H1 (cell line): Measurements from ENCODE around the gene CDK4. TPM values are rescaled to one million over a fixed set of nuclear protein-coding genes. Genes with fewer than 3 reads are reported as not detected.

ENCODE experiments used
- CTCF ChIA-PET: fragments of 300-600 bp; sonication (Branson Sonifier 250); formaldehyde crosslinking; loops from one replicate; lab custom pipeline; 2021; ENCODE audit not compliant: partially characterized antibody; lab: Charles Lee
- POLR2A ChIA-PET: fragments of 300-600 bp; sonication (Branson Sonifier 250); formaldehyde crosslinking; loops from one replicate; lab custom pipeline; 2021; ENCODE audit warnings: inconsistent platforms; ENCODE audit not compliant: partially characterized antibody; lab: Charles Lee
- DNase-seq, 2 experiments: peaks; one replicate each; pipeline versions ENCODE4 v3.0.0 to v3.0.0-alpha.2; 2010 to 2022; ENCODE audit warnings: low spot score in 2 of 2, low read depth in 1 of 2, mixed read lengths in 1 of 2
- FAIRE-seq: peaks from 2 replicates; lab custom pipeline; 2011; peaks lifted over from hg19 to GRCh38; lab: Jason Lieb, UNC
- H2AFZ ChIP-seq: 2 replicates; pipeline ENCODE4 v1.8.1; 2012; ENCODE audit warnings: low read length, inconsistent platforms
- H2AK5ac ChIP-seq: 2 replicates; pipeline ENCODE4 v1.6.1; 2013; ENCODE audit warnings: low read depth, low read length
- H2BK120ac ChIP-seq: replicated peaks from 2 replicates; pipeline ENCODE3; 2013; ENCODE audit warnings: low read depth, low read length, inconsistent platforms
- H2BK12ac ChIP-seq: 2 replicates; pipeline ENCODE4 v1.6.1; 2013; ENCODE audit warnings: low read depth, low read length
- H2BK15ac ChIP-seq: 2 replicates; pipeline ENCODE4 v1.6.1; 2013; ENCODE audit warnings: low read length
- H2BK20ac ChIP-seq: 2 replicates; pipeline ENCODE4 v1.6.1; 2013; ENCODE audit warnings: low read length
- H2BK5ac ChIP-seq: 2 replicates; pipeline ENCODE4 v1.6.1; 2013; ENCODE audit warnings: low read depth, low read length
- H3K14ac ChIP-seq: 2 replicates; pipeline ENCODE4 v1.6.1; 2013; ENCODE audit warnings: inconsistent platforms; ENCODE audit not compliant: insufficient read length
- H3K18ac ChIP-seq: 2 replicates; pipeline ENCODE4 v1.6.1; 2013; ENCODE audit warnings: low read length; ENCODE audit errors: extremely low read depth
- H3K23ac ChIP-seq: 2 replicates; pipeline ENCODE4 v1.6.1; 2013; ENCODE audit warnings: inconsistent platforms; ENCODE audit not compliant: insufficient read length
- H3K23me2 ChIP-seq: 2 replicates; pipeline ENCODE4 v1.6.1; 2013; ENCODE audit warnings: low read depth, low read length
- H3K27ac ChIP-seq: 2 replicates; pipeline ENCODE4 v1.6.1; 2011; ENCODE audit warnings: low read depth, low read length, inconsistent platforms
- H3K27me3 ChIP-seq, 4 experiments: replicated peaks in 1 of 4; 1 replicate in 1 of 4; 2 replicates in 3 of 4; pipeline versions ENCODE4 v1.6.1 to v1.8.1; 2011 to 2013; ENCODE audit warnings: low read length in 3 of 4, mild to moderate bottlenecking in 3 of 4, inconsistent platforms in 2 of 4, mixed read lengths in 2 of 4, moderate library complexity in 1 of 4; ENCODE audit not compliant: control insufficient read depth in 3 of 4, insufficient read depth in 3 of 4; ENCODE audit errors: extremely low read depth in 1 of 4
- H3K36me3 ChIP-seq, 4 experiments: 2 replicates each; pipeline versions ENCODE4 v1.6.1 to v1.8.1; 2011 to 2013; ENCODE audit warnings: mild to moderate bottlenecking in 4 of 4, low read length in 3 of 4, moderate library complexity in 2 of 4, control low read depth in 1 of 4, inconsistent platforms in 1 of 4; ENCODE audit not compliant: insufficient read depth in 4 of 4, control insufficient read depth in 2 of 4
- H3K4ac ChIP-seq: replicated peaks from 2 replicates; pipeline ENCODE3; 2013; ENCODE audit warnings: low read length, low read depth, mixed read lengths, inconsistent platforms; ENCODE audit not compliant: insufficient read length
- H3K4me1 ChIP-seq, 4 experiments: replicated peaks in 1 of 4; 1 replicate in 1 of 4; 2 replicates in 3 of 4; pipeline versions ENCODE4 v1.6.1 to v1.8.1; 2011 to 2013; ENCODE audit warnings: low read length in 3 of 4, inconsistent platforms in 2 of 4, mixed read lengths in 1 of 4; ENCODE audit not compliant: insufficient read depth in 4 of 4, control insufficient read depth in 3 of 4
- H3K4me2 ChIP-seq, 2 experiments: 2 replicates each; pipeline versions ENCODE4 v1.6.1 to v1.8.1; 2011 to 2013; ENCODE audit warnings: low read depth in 2 of 2, low read length in 2 of 2, control low read depth in 1 of 2, inconsistent platforms in 1 of 2, mild to moderate bottlenecking in 1 of 2; ENCODE audit not compliant: insufficient read depth in 1 of 2
- H3K4me3 ChIP-seq, 4 experiments: fragments of 200-600, 300-600 bp in 1 of 4; sonication (generic), shearing (Covaris generic), sonication (Bioruptor Twin) in 1 of 4; 2 replicates each; pipeline versions ENCODE4 v1.5.1 to v1.8.1; 2011 to 2016; ENCODE audit warnings: low read length in 4 of 4, low read depth in 3 of 4, control low read depth in 2 of 4, inconsistent platforms in 2 of 4, mild to moderate bottlenecking in 2 of 4, mixed read lengths in 1 of 4, moderate library complexity in 1 of 4; ENCODE audit not compliant: insufficient read depth in 2 of 4; ENCODE audit errors: extremely low read depth in 1 of 4
- H3K56ac ChIP-seq: replicated peaks from 2 replicates; pipeline ENCODE3; 2013; ENCODE audit warnings: low read depth, mild to moderate bottlenecking, mixed read lengths, low read length, inconsistent platforms; ENCODE audit not compliant: insufficient read length
- H3K79me1 ChIP-seq: 2 replicates; pipeline ENCODE4 v1.6.1; 2013; ENCODE audit warnings: low read depth, low read length, control low read depth
- H3K79me2 ChIP-seq, 2 experiments: 2 replicates each; pipeline versions ENCODE4 v1.6.1 to v1.8.1; 2012 to 2013; ENCODE audit warnings: low read length in 2 of 2, mild to moderate bottlenecking in 2 of 2, inconsistent platforms in 1 of 2; ENCODE audit not compliant: insufficient read depth in 2 of 2, control insufficient read depth in 1 of 2
- H3K9ac ChIP-seq, 4 experiments: replicated peaks in 1 of 4; 1 replicate in 1 of 4; 2 replicates in 3 of 4; pipeline versions ENCODE4 v1.6.1 to v1.8.1; 2011 to 2013; ENCODE audit warnings: low read depth in 3 of 4, low read length in 3 of 4, control low read depth in 2 of 4, mild to moderate bottlenecking in 2 of 4, moderate library complexity in 2 of 4, inconsistent platforms in 1 of 4; ENCODE audit errors: extremely low read depth in 1 of 4
- H3K9me3 ChIP-seq, 2 experiments: 2 replicates each; pipeline versions ENCODE4 v1.6.1 to v1.8.1; 2012 to 2013; ENCODE audit warnings: mild to moderate bottlenecking in 2 of 2, moderate library complexity in 2 of 2, control low read depth in 1 of 2, inconsistent platforms in 1 of 2, low read depth in 1 of 2, low read length in 1 of 2, mixed read lengths in 1 of 2; ENCODE audit not compliant: insufficient read depth in 2 of 2
- H4K20me1 ChIP-seq, 2 experiments: replicated peaks in 1 of 2; 2 replicates each; pipeline versions ENCODE3 to v1.8.1; 2011 to 2013; ENCODE audit warnings: inconsistent platforms in 2 of 2, low read length in 2 of 2, mild to moderate bottlenecking in 1 of 2; ENCODE audit not compliant: insufficient read depth in 2 of 2, control insufficient read depth in 1 of 2
- H4K5ac ChIP-seq: 2 replicates; pipeline ENCODE4 v1.6.1; 2013; ENCODE audit warnings: low read length, low read depth, mixed read lengths, inconsistent platforms; ENCODE audit not compliant: insufficient read length
- H4K8ac ChIP-seq: 2 replicates; pipeline ENCODE4 v1.8.0; 2013; ENCODE audit warnings: mild to moderate bottlenecking, moderate library complexity, low read length, inconsistent platforms; ENCODE audit not compliant: insufficient read depth; ENCODE audit errors: extremely low read depth
- H4K91ac ChIP-seq: replicated peaks from 2 replicates; pipeline ENCODE3; 2013; ENCODE audit warnings: low read length, mixed read lengths, inconsistent platforms; ENCODE audit not compliant: insufficient read length
- CREB1 ChIP-seq: IDR thresholded peaks from 2 replicates; pipeline ENCODE4 v1.6.1; 2012; ENCODE audit warnings: inconsistent platforms
- GABPA ChIP-seq: IDR thresholded peaks from 2 replicates; pipeline ENCODE4 v1.6.1; 2011; ENCODE audit warnings: mild to moderate bottlenecking, low read length, moderate library complexity, borderline replicate concordance; ENCODE audit not compliant: insufficient read depth
- PHF8 ChIP-seq: fragments of 200-600 bp; sonication (generic); conservative IDR thresholded peaks from 2 replicates; pipeline ENCODE4 v1.7.1; 2012; ENCODE audit warnings: low read depth, mild to moderate bottlenecking, inconsistent platforms, low read length, moderate library complexity
- POLR2A ChIP-seq, 2 experiments: IDR thresholded peaks; 1 replicate in 1 of 2; 2 replicates in 1 of 2; pipeline ENCODE4 v1.6.1; 2011; ENCODE audit warnings: low read depth in 2 of 2, low read length in 2 of 2, mild to moderate bottlenecking in 2 of 2; ENCODE audit errors: control extremely low read depth in 1 of 2
- POLR2AphosphoS5 ChIP-seq: IDR thresholded peaks from 2 replicates; pipeline ENCODE4 v1.6.1; 2011; ENCODE audit warnings: low read depth, low read length
- RXRA ChIP-seq: IDR thresholded peaks from 2 replicates; pipeline ENCODE4 v1.6.1; 2011; ENCODE audit warnings: low read depth, mild to moderate bottlenecking, low read length, moderate library complexity; ENCODE audit not compliant: insufficient read depth
- SUZ12 ChIP-seq: fragments of 200-600 bp; sonication (generic); IDR thresholded peaks from 2 replicates; pipeline ENCODE4 v1.6.1; 2012; ENCODE audit warnings: mild to moderate bottlenecking, inconsistent platforms, low read length, moderate library complexity, mixed read lengths
- TEAD4 ChIP-seq: IDR thresholded peaks from 2 replicates; pipeline ENCODE4 v1.6.1; 2012; ENCODE audit warnings: low read depth, low read length, inconsistent platforms, mixed read lengths
- WGBS, 2 experiments: shearing (Covaris generic) in 1 of 2; methylation state at CpG; one replicate each; pipeline versions ENCODE4 v1.1.6 to v1.1.7; 2013 to 2015; ENCODE audit warnings: low lambda C conversion rate in 2 of 2, mixed read lengths in 2 of 2, inconsistent platforms in 1 of 2, low coverage in 1 of 2, missing lambda C conversion rate in 1 of 2; ENCODE audit not compliant: insufficient replicate concordance in 2 of 2, insufficient coverage in 1 of 2, insufficient read length in 1 of 2; ENCODE audit errors: extremely low coverage in 1 of 2, missing lambda C conversion rate in 1 of 2; 5-methylcytosine and 5-hydroxymethylcytosine counted together
- polyA plus RNA-seq, 7 experiments: library from polyadenylated mRNA; depleted of rRNA in 3 of 7; stranded (reverse) in 5 of 7; unstranded in 2 of 7; fragments of >200 nt in 5 of 7; fragments of 200-250 nt in 2 of 7; gene quantifications; 1 replicate in 5 of 7; 2 replicates in 1 of 7; 4 replicates in 1 of 7; pipeline versions ENCODE4 v1.2.1 to v1.2.3, GENCODE V29; 2011 to 2013; ENCODE audit warnings: missing spikeins in 2 of 7, mixed read lengths in 2 of 7
- total RNA-seq: library from RNA; stranded (reverse); fragmentation: NEBNext Ultra II Directional; extraction: Animal tissue kit (Norgen Biotek cat#: 25700); gene quantifications from 2 replicates; pipeline ENCODE4 v1.2.1, GENCODE V29; 2021
- TF ChIP-seq, protein P1 (sequence below): IDR thresholded peaks from 2 replicates; pipeline ENCODE4 v1.6.1; 2012; ENCODE audit warnings: inconsistent platforms
- TF ChIP-seq, protein P2 (sequence below): IDR thresholded peaks from 2 replicates; pipeline ENCODE4 v1.6.1; 2012; ENCODE audit warnings: inconsistent platforms

CDK4 gene
- total and polyA plus RNA-seq, 2 of the 8 experiments (the other 6 are each of a cell fraction or from before 2014, with no cell fraction given): 174 to 368 TPM

DNA sequence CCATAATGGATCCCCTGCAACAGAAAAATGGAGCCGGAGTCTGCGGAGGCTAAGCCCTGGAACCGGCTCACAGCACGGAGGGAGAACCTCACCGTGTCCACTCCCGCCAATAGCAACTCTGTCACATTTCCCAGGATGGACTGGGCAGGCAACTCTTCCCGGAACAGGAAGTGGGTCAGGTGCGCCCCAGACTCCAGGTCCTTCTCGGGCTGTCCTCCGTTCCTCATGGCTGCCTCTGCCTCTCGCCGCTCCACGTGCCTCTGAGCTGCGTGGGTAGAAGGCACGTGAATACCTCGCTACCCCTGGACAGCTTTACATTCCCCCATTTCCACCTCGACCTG lies 12.5 kb upstream of the CDK4 start:
- peaks cover 22 to 39% (median 37%) of the 10 kb centered on the region in 4 experiments for H3K27me3 ChIP-seq
- H2AFZ ChIP-seq: peak overlapping the region; percentile 91

More for the DNA sequence above, 12.5 kb upstream of the CDK4 start:
- H3K27ac ChIP-seq: no peak overlapping the region
- H4K91ac ChIP-seq: peak overlapping the region; percentile 87
- POLR2A ChIA-PET: interaction anchor here (0.7 to 5.3 kb wide), 14 partner anchors 8 to 80 kb away, joined by 3 to 35 read pairs (median 4); partner anchors contain the start of genes CDK4, MARCHF9, TSFM and TSPAN31
- H2BK12ac ChIP-seq: peak overlapping the region; percentile 89; the same call in 1 of the 2 replicates
- H2BK120ac ChIP-seq: no peak overlapping the region
- H3K36me3 ChIP-seq: peaks cover 11 to 12% (median 12%) of the 10 kb centered on the region in 4 experiments; a peak in 7 of 8 replicates
- WGBS, 2 experiments: 17% methylated on average over 17 of the region's 17 CpGs; no CpG with 5 or more reads in 1 of the 2 experiments
- H2BK20ac ChIP-seq: no peak overlapping the region
- peak overlapping the region; percentile 98; the same call in 1 of the 2 replicates for H2BK15ac ChIP-seq
- FAIRE-seq: no peak
- peaks cover 23% of the 10 kb centered on the region for H3K23me2 ChIP-seq
- TF ChIP-seq, protein P1, sequence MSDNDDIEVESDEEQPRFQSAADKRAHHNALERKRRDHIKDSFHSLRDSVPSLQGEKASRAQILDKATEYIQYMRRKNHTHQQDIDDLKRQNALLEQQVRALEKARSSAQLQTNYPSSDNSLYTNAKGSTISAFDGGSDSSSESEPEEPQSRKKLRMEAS: peak; percentile 85; the same call in 1 of the 2 replicates
- TF ChIP-seq POLR2AphosphoS5 (peak; percentile 38; the same call in 1 of the 2 replicates), GABPA (peak; percentile 70; the same call in 1 of the 2 replicates), SUZ12 (no peak; the same call in 1 of the 2 replicates), PHF8 (peak; percentile 45; the same call in 1 of the 2 replicates), TEAD4 (no peak), RXRA (no peak), POLR2A (IDR thresholded peaks at IDR 0.05; ENCODE audit: control extremely low read depth in 1 of 2, low read depth in 2 of 2, low read length in 2 of 2) (peak in 1 of 2 experiments; percentile 25; a peak in 2 of 3 replicates), CREB1 (no peak)
- TF ChIP-seq, protein P2, sequence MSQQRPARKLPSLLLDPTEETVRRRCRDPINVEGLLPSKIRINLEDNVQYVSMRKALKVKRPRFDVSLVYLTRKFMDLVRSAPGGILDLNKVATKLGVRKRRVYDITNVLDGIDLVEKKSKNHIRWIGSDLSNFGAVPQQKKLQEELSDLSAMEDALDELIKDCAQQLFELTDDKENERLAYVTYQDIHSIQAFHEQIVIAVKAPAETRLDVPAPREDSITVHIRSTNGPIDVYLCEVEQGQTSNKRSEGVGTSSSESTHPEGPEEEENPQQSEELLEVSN: peak; percentile 81
- DNase-seq: peak in 1 of 2 experiments; percentile 51
- no peak overlapping the region for H3K23ac ChIP-seq
- peak overlapping the region; percentile 61 for H3K4ac ChIP-seq
- H3K14ac ChIP-seq: no peak overlapping the region
- no peak overlapping the region for H2BK5ac ChIP-seq
- H3K79me1 ChIP-seq: no peaks in the 10 kb centered on the region
- H3K79me2 ChIP-seq: no peaks in the 10 kb centered on the region
- H3K9me3 ChIP-seq: no peaks in the 10 kb centered on the region
- CTCF ChIA-PET: interaction anchor here (0.9 to 1.6 kb wide), 6 partner anchors 8 to 181 kb away, joined by 3 to 15 read pairs (median 4); no protein-coding TSS in a partner anchor
- H3K4me1 ChIP-seq: peaks cover 13 to 22% (median 19%) of the 10 kb centered on the region in 4 experiments
- H3K9ac ChIP-seq: peak overlapping the region in 3 of 4 experiments; percentile 26 to 33 (median 30); a peak in 2 of 7 replicates
- H4K5ac ChIP-seq: no peak overlapping the region
- peak overlapping the region; percentile 87 to 96 for H3K4me2 ChIP-seq
- H3K56ac ChIP-seq: no peak overlapping the region
- H3K18ac ChIP-seq: peak overlapping the region; percentile 85; the same call in 1 of the 2 replicates
- H2AK5ac ChIP-seq: 0 out of 2 replicates have a peak overlapping the region, but pooled peaks have one; percentile 8
- 0 out of 2 replicates have a peak overlapping the region, but pooled peaks have one; percentile 36 for H4K8ac ChIP-seq
- peak overlapping the region; percentile 39 to 66 (median 64) for H3K4me3 ChIP-seq
- peaks cover 0 to 9% of the 10 kb centered on the region in 2 experiments for H4K20me1 ChIP-seq
